Lower leg skin (tissue), 3 donors: ENCODE measurements around the gene STRAP.

Source experiments
- POLR2A ChIP-seq, 2 donors: fragments of 450-650 bp; IDR thresholded peaks; one replicate each; pipeline ENCODE4 v1.6.1; 2016 to 2017; ENCODE audit warnings: antibody characterized with exemption in 2 of 2, mild to moderate bottlenecking in 1 of 2, moderate library complexity in 1 of 2
- TF ChIP-seq, protein P1 (sequence below), 3 donors: fragments of 450-650 bp; IDR thresholded peaks; one replicate each; pipeline ENCODE4 v1.5.1; 2016; ENCODE audit warnings: antibody characterized with exemption in 3 of 3, mild to moderate bottlenecking in 3 of 3, moderate library complexity in 2 of 3

DNA sequence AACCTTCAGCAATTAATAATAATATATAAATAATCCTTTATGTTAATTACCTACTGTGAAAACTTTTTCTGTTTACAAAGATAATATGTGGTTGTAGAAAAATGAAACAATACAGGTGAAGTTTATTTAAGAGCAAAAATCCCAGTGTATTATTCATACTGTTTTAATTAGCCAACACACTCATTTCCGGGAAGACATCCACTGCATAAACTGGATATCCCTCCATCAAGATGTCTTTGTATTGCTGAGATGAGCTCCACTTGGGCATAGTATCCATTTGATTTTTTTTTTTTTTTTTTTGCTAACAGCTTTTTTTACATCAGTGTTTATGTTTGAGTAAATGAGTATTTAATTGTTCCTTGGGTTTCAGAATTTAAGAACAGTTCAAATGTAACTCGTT is 15.2 kb downstream of the STRAP start:
- TF ChIP-seq, protein P1, sequence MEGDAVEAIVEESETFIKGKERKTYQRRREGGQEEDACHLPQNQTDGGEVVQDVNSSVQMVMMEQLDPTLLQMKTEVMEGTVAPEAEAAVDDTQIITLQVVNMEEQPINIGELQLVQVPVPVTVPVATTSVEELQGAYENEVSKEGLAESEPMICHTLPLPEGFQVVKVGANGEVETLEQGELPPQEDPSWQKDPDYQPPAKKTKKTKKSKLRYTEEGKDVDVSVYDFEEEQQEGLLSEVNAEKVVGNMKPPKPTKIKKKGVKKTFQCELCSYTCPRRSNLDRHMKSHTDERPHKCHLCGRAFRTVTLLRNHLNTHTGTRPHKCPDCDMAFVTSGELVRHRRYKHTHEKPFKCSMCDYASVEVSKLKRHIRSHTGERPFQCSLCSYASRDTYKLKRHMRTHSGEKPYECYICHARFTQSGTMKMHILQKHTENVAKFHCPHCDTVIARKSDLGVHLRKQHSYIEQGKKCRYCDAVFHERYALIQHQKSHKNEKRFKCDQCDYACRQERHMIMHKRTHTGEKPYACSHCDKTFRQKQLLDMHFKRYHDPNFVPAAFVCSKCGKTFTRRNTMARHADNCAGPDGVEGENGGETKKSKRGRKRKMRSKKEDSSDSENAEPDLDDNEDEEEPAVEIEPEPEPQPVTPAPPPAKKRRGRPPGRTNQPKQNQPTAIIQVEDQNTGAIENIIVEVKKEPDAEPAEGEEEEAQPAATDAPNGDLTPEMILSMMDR (IDR thresholded peaks at IDR 0.05): no peak
- TF ChIP-seq POLR2A (IDR thresholded peaks at IDR 0.05): no peak
